ENCODE data around the gene FOCAD. TPM values are rescaled to one million over a fixed set of nuclear protein-coding genes. Genes with fewer than 3 reads are reported as not detected.

The FOCAD gene
- total and polyA plus RNA-seq, 7 experiments from 2014 or later: 12.8 to 33.7 (median 18.3) TPM

- intact Hi-C loops (cut with micrococcal nuclease): no loop called here
Observed at GRCh38 chr9:20698782-20699181, 14.7 kb downstream of the FOCAD start.

GRCh38 chr9:20701060-20701459 lies 17.0 kb downstream of the FOCAD start:
- peaks cover 0 to 4% of the 10 kb centered on the region in 2 donors for H3K4me1 ChIP-seq (ENCODE audit: control insufficient read depth in 2 of 2, insufficient read depth in 2 of 2, low read length in 2 of 2)
- no peaks in the 10 kb centered on the region for H3K9me3 ChIP-seq (ENCODE audit: control insufficient read depth in 2 of 3, low read length in 3 of 3)
- H3K27ac Mint-ChIP-seq: peak overlapping the region in 1 of 9 donors; percentile 7
- H3K9me3 Mint-ChIP-seq: no peaks in the 10 kb centered on the region
- H3K4me3 ChIP-seq (ENCODE audit: low read length): no peak overlapping the region
- no peaks in the 10 kb centered on the region for H3K27me3 ChIP-seq (ENCODE audit: control insufficient read depth in 2 of 2, insufficient read depth in 2 of 2, low read length in 2 of 2)
- no peaks in the 10 kb centered on the region for H3K27me3 Mint-ChIP-seq
- intact Hi-C loops (cut with micrococcal nuclease): loop anchor here in 1 of 2 donors (5.0 kb wide), 1 partner anchor 344 kb away; no protein-coding TSS in a partner anchor
- peaks cover 5 to 26% (median 13%) of the 10 kb centered on the region in 7 donors for H3K4me1 Mint-ChIP-seq
- no peaks in the 10 kb centered on the region for H3K36me3 ChIP-seq (ENCODE audit: control insufficient read depth in 2 of 3, insufficient read depth in 3 of 3, low read length in 3 of 3)
- no peak overlapping the region for H3K4me3 Mint-ChIP-seq
- no peak for DNase-seq
- H3K36me3 Mint-ChIP-seq: peaks cover 0 to 7% (median 5%) of the 10 kb centered on the region in 5 donors
- no peak for ATAC-seq
- CTCF ChIA-PET: no interaction called here
- POLR2A ChIA-PET: interaction anchor here (1.4 kb wide), 1 partner anchor 79 kb away, joined by 4 read pairs; the partner anchor contains the start of gene MLLT3
- no peak overlapping the region for H3K27ac ChIP-seq (ENCODE audit: low read depth, low read length)

More at GRCh38 chr9:20698782-20699181, 14.7 kb downstream of the FOCAD start:
- Mint-ChIP-seq H3K27ac (no peak overlapping the region), H3K36me3 (peaks cover 0 to 12% (median 6%) of the 10 kb centered on the region in 5 donors), H3K27me3 (no peaks in the 10 kb centered on the region), H3K9me3 (no peaks in the 10 kb centered on the region), H3K4me3 (no peak overlapping the region), H3K4me1 (peaks cover 6 to 18% (median 12%) of the 10 kb centered on the region in 7 donors)
- Histone ChIP-seq H3K4me3 (ENCODE audit: low read length) (no peak overlapping the region), H3K9me3 (ENCODE audit: control insufficient read depth in 2 of 3, low read length in 3 of 3) (no peaks in the 10 kb centered on the region), H3K27me3 (ENCODE audit: control insufficient read depth in 2 of 2, insufficient read depth in 2 of 2, low read length in 2 of 2) (no peaks in the 10 kb centered on the region), H3K4me1 (ENCODE audit: control insufficient read depth in 2 of 2, insufficient read depth in 2 of 2, low read length in 2 of 2) (peaks cover 0 to 4% of the 10 kb centered on the region in 2 donors), H3K27ac (ENCODE audit: low read depth, low read length) (no peak overlapping the region), H3K36me3 (ENCODE audit: control insufficient read depth in 2 of 3, insufficient read depth in 3 of 3, low read length in 3 of 3) (no peaks in the 10 kb centered on the region)
- ATAC-seq (no peak), DNase-seq (no peak)
- ChIA-PET POLR2A (no interaction called here), CTCF (no interaction called here)

GRCh38 chr9:20702570-20702969 lies 18.5 kb downstream of the FOCAD start:
- Histone ChIP-seq H3K4me3 (ENCODE audit: low read length) (no peak overlapping the region), H3K27me3 (ENCODE audit: control insufficient read depth in 2 of 2, insufficient read depth in 2 of 2, low read length in 2 of 2) (no peaks in the 10 kb centered on the region), H3K36me3 (ENCODE audit: control insufficient read depth in 2 of 3, insufficient read depth in 3 of 3, low read length in 3 of 3) (no peaks in the 10 kb centered on the region), H3K4me1 (ENCODE audit: control insufficient read depth in 2 of 2, insufficient read depth in 2 of 2, low read length in 2 of 2) (peaks cover 0 to 4% of the 10 kb centered on the region in 2 donors), H3K9me3 (ENCODE audit: control insufficient read depth in 2 of 3, low read length in 3 of 3) (no peaks in the 10 kb centered on the region), H3K27ac (ENCODE audit: low read depth, low read length) (no peak overlapping the region)
- no peaks in the 10 kb centered on the region for H3K27me3 Mint-ChIP-seq
- DNase-seq: no peak
- intact Hi-C loops (cut with micrococcal nuclease): loop anchor here in 1 of 2 donors (2.0 to 5.0 kb wide), 2 partner anchors 14 to 345 kb away; no protein-coding TSS in a partner anchor
- no peak for ATAC-seq
- no peak overlapping the region for H3K4me3 Mint-ChIP-seq
- no peak overlapping the region for H3K27ac Mint-ChIP-seq
- ChIA-PET POLR2A (no interaction called here), CTCF (no interaction called here)
- H3K4me1 Mint-ChIP-seq: peaks cover 0 to 26% (median 14%) of the 10 kb centered on the region in 7 donors
- H3K9me3 Mint-ChIP-seq: no peaks in the 10 kb centered on the region
- peaks cover 0 to 7% (median 4%) of the 10 kb centered on the region in 5 donors for H3K36me3 Mint-ChIP-seq

GRCh38 chr9:20703146-20703545 lies 19.1 kb downstream of the FOCAD start:
- Mint-ChIP-seq H3K36me3 (peaks cover 0 to 11% (median 7%) of the 10 kb centered on the region in 5 donors), H3K4me3 (no peak overlapping the region), H3K4me1 (peaks cover 0 to 26% (median 14%) of the 10 kb centered on the region in 7 donors), H3K27me3 (no peaks in the 10 kb centered on the region), H3K9me3 (no peaks in the 10 kb centered on the region), H3K27ac (no peak overlapping the region)
- ATAC-seq (no peak), DNase-seq (no peak)
- intact Hi-C loops (cut with micrococcal nuclease): loop anchor here in 1 of 2 donors (2.0 to 5.0 kb wide), 2 partner anchors 14 to 346 kb away; no protein-coding TSS in a partner anchor
- no peaks in the 10 kb centered on the region for H3K36me3 ChIP-seq (ENCODE audit: control insufficient read depth in 2 of 3, insufficient read depth in 3 of 3, low read length in 3 of 3)
- H3K4me1 ChIP-seq (ENCODE audit: control insufficient read depth in 2 of 2, insufficient read depth in 2 of 2, low read length in 2 of 2): peaks cover 0 to 4% of the 10 kb centered on the region in 2 donors
- CTCF ChIA-PET: no interaction called here
- H3K4me3 ChIP-seq (ENCODE audit: low read length): no peak overlapping the region
- H3K27me3 ChIP-seq (ENCODE audit: control insufficient read depth in 2 of 2, insufficient read depth in 2 of 2, low read length in 2 of 2): no peaks in the 10 kb centered on the region
- no peak overlapping the region for H3K27ac ChIP-seq (ENCODE audit: low read depth, low read length)
- no peaks in the 10 kb centered on the region for H3K9me3 ChIP-seq (ENCODE audit: control insufficient read depth in 2 of 3, low read length in 3 of 3)
- POLR2A ChIA-PET: no interaction called here

GRCh38 chr9:20707708-20708107 lies 23.6 kb downstream of the FOCAD start:
- no peaks in the 10 kb centered on the region for H3K9me3 Mint-ChIP-seq
- POLR2A ChIA-PET: interaction anchor here (0.6 kb wide), 1 partner anchor 12 kb away, joined by 4 read pairs; no protein-coding TSS in a partner anchor

GRCh38 chr9:20713172-20713571 lies 29.1 kb downstream of the FOCAD start:
- no peak overlapping the region for H3K4me3 Mint-ChIP-seq
- ChIA-PET POLR2A (interaction anchor here (0.6 kb wide), 1 partner anchor 29 kb away, joined by 3 read pairs; the partner anchor contains the start of gene FOCAD), CTCF (no interaction called here)
- DNase-seq (no peak), ATAC-seq (no peak)
- peaks cover 5 to 28% (median 20%) of the 10 kb centered on the region in 7 donors for H3K4me1 Mint-ChIP-seq
- H3K9me3 Mint-ChIP-seq: peaks cover 0 to 2% (median 0%) of the 10 kb centered on the region in 11 donors
- H3K4me1 ChIP-seq (ENCODE audit: control insufficient read depth in 2 of 2, insufficient read depth in 2 of 2, low read length in 2 of 2): no peaks in the 10 kb centered on the region
- no peak overlapping the region for H3K27ac Mint-ChIP-seq
- H3K27me3 Mint-ChIP-seq: no peaks in the 10 kb centered on the region
- no peaks in the 10 kb centered on the region for H3K9me3 ChIP-seq (ENCODE audit: control insufficient read depth in 2 of 3, low read length in 3 of 3)
- H3K36me3 ChIP-seq (ENCODE audit: control insufficient read depth in 2 of 3, insufficient read depth in 3 of 3, low read length in 3 of 3): no peaks in the 10 kb centered on the region
- no peaks in the 10 kb centered on the region for H3K27me3 ChIP-seq (ENCODE audit: control insufficient read depth in 2 of 2, insufficient read depth in 2 of 2, low read length in 2 of 2)
- no peak overlapping the region for H3K4me3 ChIP-seq (ENCODE audit: low read length)
- intact Hi-C loops (cut with micrococcal nuclease): no loop called here
- H3K36me3 Mint-ChIP-seq: peaks cover 5 to 39% (median 19%) of the 10 kb centered on the region in 5 donors
- no peak overlapping the region for H3K27ac ChIP-seq (ENCODE audit: low read depth, low read length)

More at GRCh38 chr9:20707708-20708107, 23.6 kb downstream of the FOCAD start:
- Mint-ChIP-seq H3K36me3 (peaks cover 0 to 22% (median 11%) of the 10 kb centered on the region in 5 donors), H3K27me3 (no peaks in the 10 kb centered on the region), H3K4me3 (no peak overlapping the region), H3K4me1 (peaks cover 3 to 22% (median 11%) of the 10 kb centered on the region in 7 donors), H3K27ac (no peak overlapping the region)
- CTCF ChIA-PET: interaction anchor here (0.6 kb wide), 1 partner anchor 187 kb away, joined by 4 read pairs; no protein-coding TSS in a partner anchor
- Histone ChIP-seq H3K9me3 (ENCODE audit: control insufficient read depth in 2 of 3, low read length in 3 of 3) (no peaks in the 10 kb centered on the region), H3K27me3 (ENCODE audit: control insufficient read depth in 2 of 2, insufficient read depth in 2 of 2, low read length in 2 of 2) (no peaks in the 10 kb centered on the region), H3K27ac (ENCODE audit: low read depth, low read length) (no peak overlapping the region), H3K4me1 (ENCODE audit: control insufficient read depth in 2 of 2, insufficient read depth in 2 of 2, low read length in 2 of 2) (no peaks in the 10 kb centered on the region), H3K36me3 (ENCODE audit: control insufficient read depth in 2 of 3, insufficient read depth in 3 of 3, low read length in 3 of 3) (no peaks in the 10 kb centered on the region), H3K4me3 (ENCODE audit: low read length) (no peak overlapping the region)
- DNase-seq (no peak), ATAC-seq (no peak)
- intact Hi-C loops (cut with micrococcal nuclease): no loop called here
